ENCODE data around the gene ZKSCAN7. TPM values are rescaled to one million over a fixed set of nuclear protein-coding genes. Genes with fewer than 3 reads are reported as not detected.
"Not testable (repeated sequence)": the region's sequence is repeated elsewhere in the genome, so short reads cannot be mapped to it uniquely, and the experiment has no call there.

Gene ZKSCAN7
- total and polyA plus RNA-seq, 2 experiments from 2014 or later: 4.7 to 17.8 TPM

GRCh38 chr3:44576613-44577012, 21.6 kb downstream of the ZKSCAN7 start (continued):
- TF ChIP-seq REST (IDR thresholded peaks at IDR 0.05; ENCODE audit: unreplicated experiment) (no peak), ZNF331 (CRISPR knock-in tag; IDR thresholded peaks at IDR 0.05; ENCODE audit: low read depth) (no peak), CREB1 (CRISPR knock-in tag; IDR thresholded peaks at IDR 0.05; ENCODE audit: low read depth) (no peak), STAT1 (IDR thresholded peaks at IDR 0.05; ENCODE audit: unreplicated experiment) (no peak), ZNF462 (CRISPR knock-in tag; IDR thresholded peaks at IDR 0.05) (no peak), EZH2phosphoT487 (IDR thresholded peaks at IDR 0.05; ENCODE audit: unreplicated experiment) (no peak)

GRCh38 chr3:44577354-44577952, 22.5 kb downstream of the ZKSCAN7 start:
- H3K27me3 ChIP-seq (ENCODE audit: insufficient read depth): peaks cover 18% of the 10 kb centered on the region
- H3K27me3 Mint-ChIP-seq (ENCODE audit: insufficient read depth, low read depth, poor library complexity); H3F3A ChIP-seq (replicated peaks; ENCODE audit: low read depth); H4K20me1 ChIP-seq (replicated peaks; ENCODE audit: insufficient read depth); ATAC-seq; H3K9me3 Mint-ChIP-seq; H3K27ac Mint-ChIP-seq; H3K79me2 ChIP-seq (replicated peaks; ENCODE audit: insufficient read depth); H2AFZ ChIP-seq; H3K4me3 ChIP-seq; H3K27ac ChIP-seq (ENCODE audit: low read depth); H3K4me3 Mint-ChIP-seq; H3K4me1 Mint-ChIP-seq; H3K4me2 ChIP-seq; H3K9me2 ChIP-seq (ENCODE audit: insufficient read depth); DNase-seq (ENCODE audit: low spot score); H3K36me3 ChIP-seq (ENCODE audit: insufficient read depth); H3K4me1 ChIP-seq (ENCODE audit: insufficient read depth): not testable (repeated sequence)
- peaks cover 28% of the 10 kb centered on the region for H3K36me3 Mint-ChIP-seq (ENCODE audit: low read depth)

GRCh38 chr3:44578316-44578715, 23.3 kb downstream of the ZKSCAN7 start:
- not testable (repeated sequence) for H3K27me3 Mint-ChIP-seq (ENCODE audit: insufficient read depth, low read depth, poor library complexity); H3K4me3 ChIP-seq; H3K9me3 Mint-ChIP-seq; H3K4me2 ChIP-seq; H3K27ac Mint-ChIP-seq; H4K20me1 ChIP-seq (replicated peaks; ENCODE audit: insufficient read depth); H3K9me2 ChIP-seq (ENCODE audit: insufficient read depth); H3K79me2 ChIP-seq (replicated peaks; ENCODE audit: insufficient read depth); ATAC-seq; H3K4me3 Mint-ChIP-seq; H3K4me1 Mint-ChIP-seq; H3K36me3 ChIP-seq (ENCODE audit: insufficient read depth); DNase-seq (ENCODE audit: low spot score); H3F3A ChIP-seq (replicated peaks; ENCODE audit: low read depth); H2AFZ ChIP-seq; H3K27ac ChIP-seq (ENCODE audit: low read depth); H3K4me1 ChIP-seq (ENCODE audit: insufficient read depth)
- peaks cover 20% of the 10 kb centered on the region for H3K27me3 ChIP-seq (ENCODE audit: insufficient read depth)
- peaks cover 23% of the 10 kb centered on the region for H3K36me3 Mint-ChIP-seq (ENCODE audit: low read depth)
